Activated CD4-positive, alpha-beta T cell treated with anti-CD3 and anti-CD28 coated beads, Interleukin-2, amount 10 ng/mL, durations not matched to agents 24 days and 14 days (primary cell): ENCODE data around the gene CHRNA7. TPM values are rescaled to one million over a fixed set of nuclear protein-coding genes. Genes with fewer than 3 reads are reported as not detected.
"Not testable (repeated sequence)": the region's sequence is repeated elsewhere in the genome, so short reads cannot be mapped to it uniquely, and the experiment has no call there.

ENCODE experiments used
- DNase-seq: peaks from one replicate; pipeline ENCODE4 v3.0.0; 2022
- H3K27ac Mint-ChIP-seq: one replicate; pipeline ENCODE4 v1.8.0; 2022; ENCODE audit warnings: mild to moderate bottlenecking, mixed read lengths
- H3K27me3 Mint-ChIP-seq: one replicate; pipeline ENCODE4 v1.8.0; 2022; ENCODE audit warnings: mixed read lengths
- H3K36me3 Mint-ChIP-seq: one replicate; pipeline ENCODE4 v1.8.0; 2022; ENCODE audit warnings: low read depth, mild to moderate bottlenecking, mixed read lengths
- H3K4me1 Mint-ChIP-seq: one replicate; pipeline ENCODE4 v1.8.0; 2021; ENCODE audit warnings: mixed read lengths
- H3K4me3 Mint-ChIP-seq: one replicate; pipeline ENCODE4 v1.8.0; 2022; ENCODE audit warnings: mild to moderate bottlenecking, moderate library complexity, mixed read lengths
- H3K9me3 Mint-ChIP-seq: one replicate; pipeline ENCODE4 v1.8.0; 2021; ENCODE audit warnings: mixed read lengths
- intact Hi-C: fragments of 100-400 bp; cut with micrococcal nuclease; formaldehyde crosslinking; loops from one replicate; pipeline ENCODE4 v1.15.1; 2023
- total RNA-seq: library from RNA; stranded (reverse); gene quantifications from 2 replicates; pipeline ENCODE4 v1.2.3, GENCODE V29; 2022

CHRNA7 gene
- total RNA-seq, 1 donor from 2014 or later: not detected

- intact Hi-C loops: no loop called here
- no peak overlapping the region for H3K4me3 Mint-ChIP-seq
- H3K36me3 Mint-ChIP-seq: no peaks in the 10 kb centered on the region
- peaks cover 5% of the 10 kb centered on the region for H3K9me3 Mint-ChIP-seq
- DNase-seq: no peak
- H3K27ac Mint-ChIP-seq: no peak overlapping the region
- no peaks in the 10 kb centered on the region for H3K4me1 Mint-ChIP-seq
- H3K27me3 Mint-ChIP-seq: no peaks in the 10 kb centered on the region
Measured at GRCh38 chr15:32148833-32149555, 118.7 kb downstream of the CHRNA7 start.

- Mint-ChIP-seq H3K36me3 (no peaks in the 10 kb centered on the region), H3K9me3 (no peaks in the 10 kb centered on the region), H3K27ac (no peak overlapping the region), H3K4me1 (no peaks in the 10 kb centered on the region), H3K27me3 (no peaks in the 10 kb centered on the region), H3K4me3 (no peak overlapping the region)
- intact Hi-C loops: no loop called here
- DNase-seq: no peak
Measured at GRCh38 chr15:32152574-32152973, 122.3 kb downstream of the CHRNA7 start.

GRCh38 chr15:32153868-32154623, 123.7 kb downstream of the CHRNA7 start:
- H3K4me1 Mint-ChIP-seq, DNase-seq, H3K9me3 Mint-ChIP-seq, H3K4me3 Mint-ChIP-seq, H3K27me3 Mint-ChIP-seq, H3K27ac Mint-ChIP-seq, H3K36me3 Mint-ChIP-seq, intact Hi-C loops: not testable (repeated sequence)

- H3K9me3 Mint-ChIP-seq, intact Hi-C loops, H3K4me3 Mint-ChIP-seq, DNase-seq, H3K27ac Mint-ChIP-seq, H3K36me3 Mint-ChIP-seq, H3K27me3 Mint-ChIP-seq, H3K4me1 Mint-ChIP-seq: not testable (repeated sequence)
Measured at GRCh38 chr15:32162143-32162542, 131.8 kb downstream of the CHRNA7 start.

GRCh38 chr15:32164065-32164464, 133.8 kb downstream of the CHRNA7 start:
- H3K27ac Mint-ChIP-seq, H3K36me3 Mint-ChIP-seq, intact Hi-C loops, DNase-seq, H3K27me3 Mint-ChIP-seq, H3K9me3 Mint-ChIP-seq, H3K4me3 Mint-ChIP-seq, H3K4me1 Mint-ChIP-seq: not testable (repeated sequence)

- H3K27me3 Mint-ChIP-seq, H3K27ac Mint-ChIP-seq, H3K4me3 Mint-ChIP-seq, H3K4me1 Mint-ChIP-seq, H3K36me3 Mint-ChIP-seq, DNase-seq, H3K9me3 Mint-ChIP-seq, intact Hi-C loops: not testable (repeated sequence)
Measured at GRCh38 chr15:32164747-32165146, 134.4 kb downstream of the CHRNA7 start.

- H3K36me3 Mint-ChIP-seq: not testable (repeated sequence)
Measured at GRCh38 chr15:32165775-32166174, 135.5 kb downstream of the CHRNA7 start.

GRCh38 chr15:32166270-32166669, 136.0 kb downstream of the CHRNA7 start:
- intact Hi-C loops, H3K27ac Mint-ChIP-seq, H3K4me1 Mint-ChIP-seq, H3K4me3 Mint-ChIP-seq, H3K27me3 Mint-ChIP-seq, H3K36me3 Mint-ChIP-seq, H3K9me3 Mint-ChIP-seq, DNase-seq: not testable (repeated sequence)

More at GRCh38 chr15:32165775-32166174, 135.5 kb downstream of the CHRNA7 start:
- DNase-seq, intact Hi-C loops, H3K4me3 Mint-ChIP-seq, H3K9me3 Mint-ChIP-seq, H3K27me3 Mint-ChIP-seq, H3K4me1 Mint-ChIP-seq, H3K27ac Mint-ChIP-seq: not testable (repeated sequence)

- H3K4me3 Mint-ChIP-seq, H3K9me3 Mint-ChIP-seq, H3K4me1 Mint-ChIP-seq, DNase-seq, H3K27me3 Mint-ChIP-seq, intact Hi-C loops, H3K36me3 Mint-ChIP-seq, H3K27ac Mint-ChIP-seq: not testable (repeated sequence)
Measured at GRCh38 chr15:32167913-32168312, 137.6 kb downstream of the CHRNA7 start.

- H3K9me3 Mint-ChIP-seq, intact Hi-C loops, H3K4me1 Mint-ChIP-seq, H3K36me3 Mint-ChIP-seq, H3K4me3 Mint-ChIP-seq, H3K27me3 Mint-ChIP-seq, DNase-seq, H3K27ac Mint-ChIP-seq: not testable (repeated sequence)
Measured at GRCh38 chr15:32180579-32180978, 150.3 kb downstream of the CHRNA7 start.

- DNase-seq, H3K4me1 Mint-ChIP-seq, H3K4me3 Mint-ChIP-seq, intact Hi-C loops, H3K36me3 Mint-ChIP-seq, H3K9me3 Mint-ChIP-seq, H3K27ac Mint-ChIP-seq, H3K27me3 Mint-ChIP-seq: not testable (repeated sequence)
Measured at GRCh38 chr15:32193780-32194179, 163.5 kb downstream of the CHRNA7 start.

GRCh38 chr15:32196206-32196605, 165.9 kb downstream of the CHRNA7 start:
- intact Hi-C loops, H3K9me3 Mint-ChIP-seq, H3K4me3 Mint-ChIP-seq, DNase-seq, H3K27ac Mint-ChIP-seq, H3K36me3 Mint-ChIP-seq, H3K4me1 Mint-ChIP-seq, H3K27me3 Mint-ChIP-seq: not testable (repeated sequence)

- DNase-seq, H3K27ac Mint-ChIP-seq, intact Hi-C loops, H3K36me3 Mint-ChIP-seq, H3K27me3 Mint-ChIP-seq, H3K9me3 Mint-ChIP-seq, H3K4me1 Mint-ChIP-seq, H3K4me3 Mint-ChIP-seq: not testable (repeated sequence)
Measured at GRCh38 chr15:32198938-32199337, 168.6 kb downstream of the CHRNA7 start.

- intact Hi-C loops, H3K9me3 Mint-ChIP-seq, DNase-seq, H3K27me3 Mint-ChIP-seq, H3K4me1 Mint-ChIP-seq, H3K4me3 Mint-ChIP-seq, H3K36me3 Mint-ChIP-seq, H3K27ac Mint-ChIP-seq: not testable (repeated sequence)
Measured at GRCh38 chr15:32209081-32209480, 178.8 kb downstream of the CHRNA7 start.
